Measurements from ENCODE around the gene OSBPL3. TPM values are rescaled to one million over a fixed set of nuclear protein-coding genes. Genes with fewer than 3 reads are reported as not detected.

Gene OSBPL3
- total and polyA plus RNA-seq, 7 donors: 0.60 to 6.3 (median 1.8) TPM

- Histone ChIP-seq H3K4me1 (no peaks in the 10 kb centered on the region), H3K27ac (no peak overlapping the region), H3K9me3 (no peaks in the 10 kb centered on the region), H3K4me3 (no peak overlapping the region), H3K36me3 (no peaks in the 10 kb centered on the region), H3K27me3 (no peaks in the 10 kb centered on the region)
- intact Hi-C loops (cut with DNase I): no loop called here
- WGBS, 2 donors: 92 to 93% methylated on average over 9 of the region's 9 CpGs
- TF ChIP-seq POLR2AphosphoS5 (IDR thresholded peaks at IDR 0.05) (no peak), POLR2A (IDR thresholded peaks at IDR 0.05) (no peak), EP300 (IDR thresholded peaks at IDR 0.05) (no peak), CTCF (IDR thresholded peaks at IDR 0.05) (no peak)
- DNase-seq: no peak
These were observed 179.3 kb downstream of the OSBPL3 start for GRCh38 chr7:24800667-24801066.

- TF ChIP-seq CTCF (IDR thresholded peaks at IDR 0.05): no peak
- TF ChIP-seq EP300 (IDR thresholded peaks at IDR 0.05): no peak
- H3K4me1 ChIP-seq: no peaks in the 10 kb centered on the region
- no peak overlapping the region for H3K27ac ChIP-seq
- no peaks in the 10 kb centered on the region for H3K36me3 ChIP-seq
- no peak for DNase-seq
- no peak overlapping the region for H3K4me3 ChIP-seq
- H3K27me3 ChIP-seq: no peaks in the 10 kb centered on the region
- intact Hi-C loops (cut with DNase I): no loop called here
- 90 to 97% methylated on average over 6 of the region's 6 CpGs for WGBS, 2 donors
- no peaks in the 10 kb centered on the region for H3K9me3 ChIP-seq
These were observed 179.9 kb downstream of the OSBPL3 start for GRCh38 chr7:24800073-24800472.

- TF ChIP-seq POLR2A (IDR thresholded peaks at IDR 0.05) (no peak), POLR2AphosphoS5 (IDR thresholded peaks at IDR 0.05) (no peak), CTCF (IDR thresholded peaks at IDR 0.05) (no peak), EP300 (IDR thresholded peaks at IDR 0.05) (no peak)
- Histone ChIP-seq H3K4me3 (no peak overlapping the region), H3K36me3 (no peaks in the 10 kb centered on the region), H3K9me3 (no peaks in the 10 kb centered on the region), H3K27me3 (no peaks in the 10 kb centered on the region), H3K4me1 (no peaks in the 10 kb centered on the region), H3K27ac (no peak overlapping the region)
- no peak for DNase-seq
- intact Hi-C loops (cut with DNase I): no loop called here
- WGBS, 2 donors: 94 to 95% methylated on average over 3 of the region's 3 CpGs
These were observed 180.5 kb downstream of the OSBPL3 start for GRCh38 chr7:24799506-24799905.

- intact Hi-C loops (cut with DNase I): no loop called here
- Histone ChIP-seq H3K9me3 (no peaks in the 10 kb centered on the region), H3K27me3 (no peaks in the 10 kb centered on the region), H3K4me1 (no peaks in the 10 kb centered on the region), H3K27ac (no peak overlapping the region), H3K36me3 (no peaks in the 10 kb centered on the region), H3K4me3 (no peak overlapping the region)
- WGBS, 2 donors: 90 to 95% methylated on average over 4 of the region's 4 CpGs
- DNase-seq: no peak
- TF ChIP-seq POLR2A (IDR thresholded peaks at IDR 0.05) (no peak), CTCF (IDR thresholded peaks at IDR 0.05) (no peak), EP300 (IDR thresholded peaks at IDR 0.05) (no peak), POLR2AphosphoS5 (IDR thresholded peaks at IDR 0.05) (no peak)
These were observed 181.7 kb downstream of the OSBPL3 start for GRCh38 chr7:24798261-24798660.

GRCh38 chr7:24797270-24797669 lies 182.7 kb downstream of the OSBPL3 start:
- TF ChIP-seq POLR2A (IDR thresholded peaks at IDR 0.05): no peak
- TF ChIP-seq EP300 (IDR thresholded peaks at IDR 0.05): no peak
- no peak for TF ChIP-seq POLR2AphosphoS5 (IDR thresholded peaks at IDR 0.05)
- TF ChIP-seq CTCF (IDR thresholded peaks at IDR 0.05): no peak
- WGBS, 2 donors: 92 to 98% methylated on average over 4 of the region's 4 CpGs
- intact Hi-C loops (cut with DNase I): no loop called here
- no peaks in the 10 kb centered on the region for H3K4me1 ChIP-seq
- H3K4me3 ChIP-seq: no peak overlapping the region
- no peaks in the 10 kb centered on the region for H3K9me3 ChIP-seq
- no peak for DNase-seq
- no peak overlapping the region for H3K27ac ChIP-seq
- no peaks in the 10 kb centered on the region for H3K27me3 ChIP-seq
- H3K36me3 ChIP-seq: no peaks in the 10 kb centered on the region

Measured in sigmoid colon (tissue), 7 donors.